ENCODE data around the gene RPS6KL1.

- TF ChIP-seq POLR2AphosphoS5 (IDR thresholded peaks at IDR 0.05; ENCODE audit: low read depth, low read length) (no peak), POU2F2 (IDR thresholded peaks at IDR 0.05; ENCODE audit: low read depth, low read length) (no peak), TAF1 (IDR thresholded peaks at IDR 0.05; ENCODE audit: low read depth, low read length) (no peak), POLR2A (IDR thresholded peaks at IDR 0.05; ENCODE audit: low read depth, low read length) (no peak)
Observed at GRCh38 chr14:74965486-74966153, 42.6 kb upstream of the RPS6KL1 start.

Measured in GM12891 (cell line).